HEK293T (cell line): ENCODE results near the gene CPM.
A peak's percentile ranks its signal among the peaks of the same experiment; 100 is the strongest.
"Not testable (repeated sequence)": the region's sequence is repeated elsewhere in the genome, so short reads cannot be mapped to it uniquely, and the experiment has no call there.

ENCODE experiments used
- CTCF ChIA-PET: fragments of 350-600 bp; formaldehyde crosslinking; extraction: SDS; loops from one replicate; lab custom pipeline; 2021; ENCODE audit warnings: antibody characterized with exemption, inconsistent platforms; lab: Yijun Ruan, JAX
- POLR2A ChIA-PET: fragments of 350-600 bp; formaldehyde crosslinking; extraction: SDS; loops from one replicate; lab custom pipeline; 2020; ENCODE audit warnings: antibody characterized with exemption, inconsistent platforms; lab: Yijun Ruan, JAX
- DNase-seq: peaks from one replicate; pipeline ENCODE4 v3.0.0; 2012; ENCODE audit warnings: mixed read lengths; ENCODE audit errors: extremely low spot score
- ARNT ChIP-seq: fragments of 450-650 bp; IDR thresholded peaks from 2 replicates; pipeline ENCODE4 v1.6.1; 2017; ENCODE audit warnings: mild to moderate bottlenecking
- BHLHE40 ChIP-seq: fragments of 450-650 bp; IDR thresholded peaks from 2 replicates; pipeline ENCODE4 v1.6.1; 2016; ENCODE audit warnings: mild to moderate bottlenecking, moderate library complexity, borderline replicate concordance
- CTBP1 ChIP-seq: fragments of 450-650 bp; IDR thresholded peaks from 2 replicates; pipeline ENCODE4 v1.6.1; 2016; ENCODE audit warnings: borderline replicate concordance
- ELF4 ChIP-seq: fragments of 450-650 bp; IDR thresholded peaks from 2 replicates; pipeline ENCODE4 v1.6.1; 2017; ENCODE audit warnings: antibody characterized with exemption
- FOXA1 ChIP-seq: fragments of 450-650 bp; IDR thresholded peaks from 2 replicates; pipeline ENCODE4 v1.6.1; 2016; ENCODE audit warnings: mild to moderate bottlenecking
- FOXK2 ChIP-seq: fragments of 450-650 bp; IDR thresholded peaks from 2 replicates; pipeline ENCODE4 v1.6.1; 2016; ENCODE audit warnings: mild to moderate bottlenecking
- FOXM1 ChIP-seq: fragments of 450-650 bp; IDR thresholded peaks from 2 replicates; pipeline ENCODE4 v1.6.1; 2017; ENCODE audit warnings: mild to moderate bottlenecking, borderline replicate concordance
- HDGF ChIP-seq: fragments of 450-650 bp; IDR thresholded peaks from 2 replicates; pipeline ENCODE4 v1.6.1; 2017; ENCODE audit warnings: antibody characterized with exemption, borderline replicate concordance
- L3MBTL2 ChIP-seq: fragments of 450-650 bp; conservative IDR thresholded peaks from 2 replicates; pipeline ENCODE4 v1.6.1; 2016; ENCODE audit warnings: mild to moderate bottlenecking
- LEF1 ChIP-seq: fragments of 450-650 bp; IDR thresholded peaks from 2 replicates; pipeline ENCODE4 v1.6.1; 2017; ENCODE audit warnings: mild to moderate bottlenecking, borderline replicate concordance
- NFRKB ChIP-seq: fragments of 450-650 bp; IDR thresholded peaks from 2 replicates; pipeline ENCODE4 v1.6.1; 2016; ENCODE audit warnings: mild to moderate bottlenecking, moderate library complexity
- SP1 ChIP-seq: fragments of 450-650 bp; IDR thresholded peaks from 2 replicates; pipeline ENCODE4 v1.6.1; 2017
- SUZ12 ChIP-seq: fragments of 450-650 bp; IDR thresholded peaks from 2 replicates; pipeline ENCODE4 v1.6.1; 2016; ENCODE audit warnings: mild to moderate bottlenecking
- TARDBP ChIP-seq: fragments of 450-650 bp; IDR thresholded peaks from 2 replicates; pipeline ENCODE4 v1.6.1; 2016
- ZNF384 ChIP-seq: fragments of 450-650 bp; IDR thresholded peaks from 2 replicates; pipeline ENCODE4 v1.6.1; 2016
- TF ChIP-seq, protein P1 (sequence below): fragments of 450-650 bp; IDR thresholded peaks from 2 replicates; pipeline ENCODE4 v1.6.1; 2016

Gene CPM

DNA sequence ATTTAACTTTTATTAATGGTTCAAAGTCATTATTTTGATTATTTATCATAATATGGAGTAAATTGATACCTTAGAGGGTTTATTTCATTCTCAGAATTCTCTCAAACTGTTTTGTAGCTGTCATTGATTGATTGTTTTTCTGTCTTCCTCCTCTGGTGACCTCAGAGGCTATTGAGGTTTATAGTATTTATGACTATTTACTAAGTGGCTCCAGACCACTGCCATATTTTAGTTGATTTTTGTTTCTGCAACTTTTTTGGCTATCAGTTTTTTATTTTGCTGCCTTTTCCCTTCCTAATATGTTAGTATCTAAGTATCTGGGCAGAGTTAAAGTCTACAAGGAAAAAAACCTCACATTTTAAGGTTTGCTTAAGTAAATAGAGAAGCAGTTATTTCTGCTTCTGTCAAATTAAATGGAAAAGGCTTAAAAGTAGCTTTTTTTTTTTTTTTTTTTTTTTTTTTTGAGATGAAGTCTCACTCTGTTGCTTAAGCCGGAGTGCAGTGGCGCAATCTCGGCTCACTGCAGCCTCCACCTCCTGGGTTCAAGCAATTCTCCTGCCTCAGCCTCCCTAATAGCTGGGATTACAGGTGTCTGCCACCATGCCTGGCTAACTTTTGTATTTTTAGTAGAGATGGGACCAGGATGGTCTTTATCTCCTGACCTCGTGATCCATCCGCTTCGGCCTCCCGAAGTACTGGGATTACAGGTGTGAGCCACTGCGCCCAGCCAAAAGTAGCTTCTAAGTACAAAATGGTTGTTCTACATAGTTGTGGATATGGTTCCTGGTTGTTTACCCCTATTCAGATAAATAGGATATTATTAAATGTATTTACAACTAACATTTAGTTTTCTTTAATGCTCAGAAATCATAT lies 116.8 kb downstream of the CPM start:
- POLR2A ChIA-PET: interaction anchor here (0.7 to 1.1 kb wide), 2 partner anchors 9 to 70 kb away, joined by 3 read pairs; partner anchors contain the start of genes MDM2 and SLC35E3

DNA sequence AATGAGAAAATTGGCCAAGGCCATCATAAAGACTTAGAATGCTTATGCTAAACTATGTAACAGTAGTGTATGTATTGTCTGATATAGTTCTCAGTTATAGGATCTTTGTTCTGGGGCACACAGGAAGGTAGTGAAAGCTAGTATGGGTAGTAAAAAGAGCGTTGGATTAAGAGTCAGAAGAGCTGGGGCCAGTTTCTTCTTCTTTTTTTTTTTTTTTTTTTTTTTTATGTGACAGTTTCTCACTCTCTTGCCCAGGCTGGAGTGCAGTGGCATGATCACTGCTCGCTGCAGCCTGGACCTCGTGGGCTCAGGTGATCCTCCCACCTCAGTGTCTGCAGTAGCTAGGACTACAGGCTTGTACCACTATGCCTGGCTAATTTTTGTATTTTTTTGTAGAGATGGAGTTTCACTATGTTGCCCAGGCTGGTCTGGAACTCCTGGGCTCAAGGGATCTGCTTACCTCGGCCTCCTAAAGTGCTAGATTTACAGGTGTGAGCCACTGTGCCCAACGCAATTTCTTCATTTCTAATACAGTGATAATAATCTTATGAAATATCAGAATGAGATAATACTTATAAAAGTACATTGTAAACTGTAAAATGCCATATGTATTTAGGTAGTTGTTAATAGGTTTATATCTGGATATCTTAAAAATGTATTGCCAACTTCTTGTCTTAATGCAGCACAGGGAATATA lies 117.6 kb downstream of the CPM start:
- DNase-seq: no peak
- no peak for TF ChIP-seq LEF1
- no peak for TF ChIP-seq ZNF384
- TF ChIP-seq FOXA1: no peak
- TF ChIP-seq BHLHE40: no peak
- TF ChIP-seq TARDBP: no peak
- no peak for TF ChIP-seq NFRKB
- TF ChIP-seq ARNT: no peak
- TF ChIP-seq, protein P1, sequence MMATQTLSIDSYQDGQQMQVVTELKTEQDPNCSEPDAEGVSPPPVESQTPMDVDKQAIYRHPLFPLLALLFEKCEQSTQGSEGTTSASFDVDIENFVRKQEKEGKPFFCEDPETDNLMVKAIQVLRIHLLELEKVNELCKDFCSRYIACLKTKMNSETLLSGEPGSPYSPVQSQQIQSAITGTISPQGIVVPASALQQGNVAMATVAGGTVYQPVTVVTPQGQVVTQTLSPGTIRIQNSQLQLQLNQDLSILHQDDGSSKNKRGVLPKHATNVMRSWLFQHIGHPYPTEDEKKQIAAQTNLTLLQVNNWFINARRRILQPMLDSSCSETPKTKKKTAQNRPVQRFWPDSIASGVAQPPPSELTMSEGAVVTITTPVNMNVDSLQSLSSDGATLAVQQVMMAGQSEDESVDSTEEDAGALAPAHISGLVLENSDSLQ: no peak
- TF ChIP-seq ELF4: no peak
- no peak for TF ChIP-seq SUZ12
- no peak for TF ChIP-seq FOXK2
- TF ChIP-seq L3MBTL2: no peak
- TF ChIP-seq FOXM1: no peak
- TF ChIP-seq CTBP1: no peak
- no peak for TF ChIP-seq HDGF
- no peak for TF ChIP-seq SP1
- ChIA-PET CTCF (interaction anchor here (0.8 kb wide), 1 partner anchor 15 kb away, joined by 3 read pairs; no protein-coding TSS in a partner anchor), POLR2A (no interaction called here)

More for the DNA sequence above, 116.8 kb downstream of the CPM start:
- TF ChIP-seq ARNT: no peak
- TF ChIP-seq, protein P1: peak; percentile 67
- DNase-seq: no peak
- CTCF ChIA-PET: no interaction called here

DNA sequence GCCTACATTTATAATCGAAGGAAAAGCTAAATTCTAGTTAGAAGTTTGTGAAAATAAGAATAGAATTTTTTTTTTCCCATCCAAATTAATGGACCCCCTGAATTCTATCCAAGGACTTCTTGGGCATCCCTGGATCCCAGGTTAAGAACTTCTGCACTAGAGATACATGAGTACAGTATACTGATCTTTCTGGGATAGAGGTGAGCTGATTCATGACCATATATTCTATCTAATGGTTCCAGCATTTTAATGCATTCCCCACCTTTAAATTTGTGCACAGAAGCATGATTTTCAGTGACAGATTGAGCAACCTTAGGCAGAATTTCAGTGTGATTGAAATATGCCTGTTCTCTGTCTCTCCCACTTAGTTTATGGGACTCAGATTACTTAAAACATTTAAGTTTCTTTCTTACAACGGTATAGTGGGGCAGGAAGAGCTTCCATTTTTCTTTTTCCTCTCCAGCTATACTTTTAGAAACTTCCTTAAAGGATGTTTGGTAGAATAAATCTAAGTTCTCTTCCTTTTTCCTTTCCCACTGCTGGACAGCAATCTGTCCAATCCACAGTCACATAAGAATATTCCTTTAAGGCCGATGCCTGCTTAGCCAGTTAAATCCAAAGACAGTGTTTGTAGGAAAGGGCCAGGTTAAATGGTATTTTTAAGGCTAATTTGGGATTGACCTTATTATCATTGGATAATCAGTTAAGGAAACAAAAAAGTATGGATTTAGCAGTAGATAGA lies 118.3 kb downstream of the CPM start:
- POLR2A ChIA-PET: no interaction called here
- DNase-seq: no peak

DNA sequence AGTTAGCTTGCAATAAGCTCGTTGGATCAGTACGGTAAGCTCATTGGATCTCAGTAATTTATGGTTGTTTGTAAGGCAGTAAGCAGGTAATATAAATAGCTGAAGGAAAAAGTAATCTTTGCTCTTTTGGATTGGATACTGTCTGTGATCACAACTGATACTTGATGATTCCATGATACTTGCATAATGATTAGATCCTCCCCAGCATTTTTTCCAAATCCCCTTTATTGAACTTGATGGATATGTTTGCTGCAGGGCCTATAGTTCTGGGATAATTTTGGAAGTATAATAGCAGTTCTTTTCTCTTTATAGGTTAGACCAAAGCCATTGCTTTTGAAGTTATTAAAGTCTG lies 119.8 kb downstream of the CPM start:
- no peak for TF ChIP-seq FOXK2
- no peak for TF ChIP-seq SUZ12
- TF ChIP-seq BHLHE40: no peak
- no peak for TF ChIP-seq TARDBP
- no peak for TF ChIP-seq FOXA1
- TF ChIP-seq FOXM1: no peak
- no peak for TF ChIP-seq ZNF384
- TF ChIP-seq SP1: no peak
- TF ChIP-seq L3MBTL2: no peak
- TF ChIP-seq HDGF: no peak
- TF ChIP-seq NFRKB: no peak
- TF ChIP-seq, protein P1: no peak
- TF ChIP-seq ELF4: no peak
- POLR2A ChIA-PET: no interaction called here
- DNase-seq: no peak
- CTCF ChIA-PET: no interaction called here

More for the DNA sequence above, 118.3 kb downstream of the CPM start:
- CTCF ChIA-PET: interaction anchor here (0.8 kb wide), 1 partner anchor 16 kb away, joined by 3 read pairs; no protein-coding TSS in a partner anchor
- TF ChIP-seq LEF1 (no peak), ELF4 (no peak), NFRKB (no peak), ZNF384 (no peak), CTBP1 (no peak), TARDBP (no peak), FOXA1 (no peak), SUZ12 (no peak), L3MBTL2 (no peak)

DNA sequence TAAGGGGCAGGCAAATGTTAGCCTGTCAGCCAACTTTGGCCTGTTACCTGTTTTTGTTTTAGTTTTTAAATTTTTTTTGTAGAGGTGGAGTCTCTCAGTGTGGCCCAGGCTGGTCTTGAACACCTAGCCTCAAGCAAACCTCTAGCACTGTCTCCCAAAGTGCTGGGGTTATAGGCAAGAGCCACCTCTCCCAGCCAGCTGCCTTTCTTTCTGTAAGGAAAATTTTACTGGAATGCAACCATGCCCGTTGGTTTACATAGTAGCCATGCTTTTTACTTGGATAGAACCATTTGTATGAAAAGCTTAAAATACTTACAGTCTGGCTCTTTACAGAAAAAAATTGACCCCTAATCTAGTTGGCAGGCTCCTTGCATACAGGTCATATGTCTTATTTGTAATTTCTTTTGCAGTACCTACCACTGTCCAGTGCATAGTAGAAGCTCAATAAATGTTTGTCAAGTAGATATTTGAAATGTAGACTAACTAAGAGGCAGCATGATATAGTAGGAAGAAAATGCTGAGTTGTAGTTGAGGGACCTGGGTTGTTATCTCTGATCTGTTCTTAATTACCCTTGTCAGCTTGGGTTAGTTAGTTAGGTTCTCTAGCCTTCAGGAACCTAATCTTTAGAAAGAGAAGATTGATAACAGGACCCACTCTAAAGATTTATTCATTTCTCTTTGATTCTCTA lies 120.3 kb downstream of the CPM start:
- no peak for DNase-seq
- TF ChIP-seq ZNF384 (no peak), NFRKB (no peak), BHLHE40 (no peak)
- POLR2A ChIA-PET: interaction anchor here (0.6 to 0.7 kb wide), 2 partner anchors 66 to 1539 kb away, joined by 3 to 5 read pairs; partner anchors contain the start of gene SLC35E3
- CTCF ChIA-PET: interaction anchor here (0.5 to 1.4 kb wide), 3 partner anchors 19 to 589 kb away, joined by 3 to 5 read pairs (median 3); no protein-coding TSS in a partner anchor

DNA sequence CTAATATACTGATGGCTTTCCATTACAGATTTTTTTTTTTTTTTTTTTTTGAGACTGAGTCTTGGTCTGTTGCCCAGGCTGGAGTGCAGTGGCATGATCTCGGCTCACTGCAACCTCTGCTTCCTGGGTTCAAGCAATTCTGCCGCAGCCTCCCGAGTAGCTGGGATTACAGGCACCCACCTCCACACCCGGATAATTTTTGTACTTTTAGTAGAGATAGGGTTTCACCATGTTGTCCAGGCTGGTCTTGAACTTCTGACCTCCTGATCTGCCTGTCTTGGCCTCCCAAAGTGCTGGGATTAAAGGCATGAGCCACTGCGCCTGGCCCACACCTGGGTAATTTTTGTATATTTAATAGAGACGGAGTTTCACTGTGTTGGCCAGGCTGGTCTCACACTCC lies 121.4 kb downstream of the CPM start:
- POLR2A ChIA-PET: not testable (repeated sequence)

DNA sequence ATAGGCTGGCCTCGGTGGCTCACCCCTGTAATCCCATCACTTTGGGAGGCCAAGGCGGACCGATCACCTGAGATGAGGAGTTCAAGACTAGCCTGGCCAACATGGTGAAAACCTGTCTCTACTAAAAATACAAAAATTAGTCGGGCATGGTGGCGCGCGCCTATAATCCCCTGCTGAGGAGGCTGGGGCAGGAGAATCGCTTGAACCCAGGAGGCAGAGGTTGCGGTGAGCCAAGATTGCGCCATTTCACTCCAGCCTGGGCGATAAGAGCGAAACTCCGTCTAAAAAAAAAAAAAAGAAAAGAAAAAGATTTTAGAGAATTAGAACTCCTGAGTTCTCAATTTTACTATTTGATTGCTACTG lies 123.0 kb downstream of the CPM start:
- DNase-seq, POLR2A ChIA-PET, CTCF ChIA-PET: not testable (repeated sequence)

More for the DNA sequence above, 121.4 kb downstream of the CPM start:
- not testable (repeated sequence) for DNase-seq
- CTCF ChIA-PET: interaction anchor here (1.4 kb wide), 1 partner anchor 20 kb away, joined by 3 read pairs; no protein-coding TSS in a partner anchor
